Loucy (cell line): ENCODE results near the gene RSPO1.

ENCODE experiments used
- EZH2phosphoT487 ChIP-seq: fragments of 200-600 bp; IDR thresholded peaks from 2 replicates; pipeline ENCODE4 v1.6.1; 2018; ENCODE audit warnings: antibody characterized with exemption, mild to moderate bottlenecking, moderate library complexity, borderline replicate concordance
- TF ChIP-seq, protein P1 (sequence below): fragments of 200-600 bp; sonication (generic); conservative IDR thresholded peaks from 2 replicates; pipeline ENCODE4 v1.5.1; 2014; ENCODE audit warnings: mild to moderate bottlenecking, antibody characterized with exemption, low read length

DNA sequence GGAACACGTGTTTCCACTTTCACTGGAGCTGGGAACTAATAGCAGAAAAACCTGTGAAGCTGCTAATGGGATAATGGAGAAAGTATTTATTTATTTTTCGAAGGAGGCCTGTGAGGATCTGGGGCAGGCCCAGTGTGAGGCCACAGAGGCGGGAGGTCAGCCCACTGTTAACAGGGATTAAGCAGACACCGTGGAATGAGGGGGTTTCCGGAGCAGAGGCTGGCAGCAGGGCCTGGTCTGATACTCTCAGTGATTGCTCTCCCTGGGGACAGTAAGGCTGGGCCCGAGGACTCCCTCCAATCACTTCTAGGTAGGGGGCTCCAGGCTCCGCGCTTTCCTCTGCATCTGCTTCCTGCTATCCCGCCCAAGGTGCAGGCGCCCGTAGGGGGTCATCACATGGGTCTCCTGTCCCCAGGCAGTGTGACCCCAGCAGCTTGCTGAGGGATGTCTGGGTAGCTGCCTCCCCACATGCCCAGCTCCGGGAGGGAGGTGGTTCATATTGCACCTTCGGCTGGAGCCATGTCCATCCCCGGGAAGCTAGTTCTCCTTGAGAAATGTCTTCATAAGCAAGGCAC lies 28.8 kb upstream of the RSPO1 start:
- TF ChIP-seq, protein P1, sequence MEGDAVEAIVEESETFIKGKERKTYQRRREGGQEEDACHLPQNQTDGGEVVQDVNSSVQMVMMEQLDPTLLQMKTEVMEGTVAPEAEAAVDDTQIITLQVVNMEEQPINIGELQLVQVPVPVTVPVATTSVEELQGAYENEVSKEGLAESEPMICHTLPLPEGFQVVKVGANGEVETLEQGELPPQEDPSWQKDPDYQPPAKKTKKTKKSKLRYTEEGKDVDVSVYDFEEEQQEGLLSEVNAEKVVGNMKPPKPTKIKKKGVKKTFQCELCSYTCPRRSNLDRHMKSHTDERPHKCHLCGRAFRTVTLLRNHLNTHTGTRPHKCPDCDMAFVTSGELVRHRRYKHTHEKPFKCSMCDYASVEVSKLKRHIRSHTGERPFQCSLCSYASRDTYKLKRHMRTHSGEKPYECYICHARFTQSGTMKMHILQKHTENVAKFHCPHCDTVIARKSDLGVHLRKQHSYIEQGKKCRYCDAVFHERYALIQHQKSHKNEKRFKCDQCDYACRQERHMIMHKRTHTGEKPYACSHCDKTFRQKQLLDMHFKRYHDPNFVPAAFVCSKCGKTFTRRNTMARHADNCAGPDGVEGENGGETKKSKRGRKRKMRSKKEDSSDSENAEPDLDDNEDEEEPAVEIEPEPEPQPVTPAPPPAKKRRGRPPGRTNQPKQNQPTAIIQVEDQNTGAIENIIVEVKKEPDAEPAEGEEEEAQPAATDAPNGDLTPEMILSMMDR: no peak
- no peak for TF ChIP-seq EZH2phosphoT487
